Fibroblast of lung (primary cell): Measurements from ENCODE around the gene FAM151A. TPM values are rescaled to one million over a fixed set of nuclear protein-coding genes. Genes with fewer than 3 reads are reported as not detected.

Experiments used
- DNase-seq, 2 donors: peaks; one replicate each; pipeline versions ENCODE4 v3.0.0 to v3.0.0-alpha.2; 2010; ENCODE audit warnings: low read depth in 2 of 2
- H2AFZ ChIP-seq: 2 replicates; pipeline ENCODE4 v1.5.1; 2012; ENCODE audit warnings: low read length, control low read depth, inconsistent platforms
- H3K27ac ChIP-seq: 2 replicates; pipeline ENCODE4 v1.5.1; 2011; ENCODE audit warnings: low read length, control low read depth; ENCODE audit not compliant: insufficient read depth
- H3K27me3 ChIP-seq: 2 replicates; pipeline ENCODE4 v1.5.1; 2011; ENCODE audit warnings: mild to moderate bottlenecking, low read length; ENCODE audit not compliant: control insufficient read depth, insufficient read depth
- H3K36me3 ChIP-seq: 2 replicates; pipeline ENCODE4 v1.5.1; 2011; ENCODE audit warnings: low read length; ENCODE audit not compliant: control insufficient read depth, insufficient read depth
- H3K4me1 ChIP-seq: 2 replicates; pipeline ENCODE4 v1.5.1; 2011; ENCODE audit warnings: low read length; ENCODE audit not compliant: control insufficient read depth, insufficient read depth; ENCODE audit errors: extremely low read depth
- H3K4me2 ChIP-seq: 2 replicates; pipeline ENCODE4 v1.5.1; 2011; ENCODE audit warnings: low read length, control low read depth; ENCODE audit not compliant: insufficient read depth; ENCODE audit errors: extremely low read depth
- H3K4me3 ChIP-seq, 4 experiments: fragments of 200-600 bp in 1 of 4; sonication (generic) in 1 of 4; replicated peaks in 1 of 4; 2 replicates each; pipeline ENCODE4 v1.5.1; 2011 to 2016; ENCODE audit warnings: low read length in 4 of 4, low read depth in 3 of 4, mild to moderate bottlenecking in 3 of 4, control low read depth in 2 of 4, inconsistent platforms in 1 of 4, mixed read lengths in 1 of 4; ENCODE audit not compliant: insufficient read depth in 1 of 4; ENCODE audit errors: control extremely low read depth in 1 of 4
- H3K79me2 ChIP-seq: 2 replicates; pipeline ENCODE4 v1.5.1; 2012; ENCODE audit warnings: mild to moderate bottlenecking, low read length, inconsistent platforms; ENCODE audit not compliant: control insufficient read depth, insufficient read depth
- H3K9ac ChIP-seq: 2 replicates; pipeline ENCODE4 v1.5.1; 2011; ENCODE audit warnings: mild to moderate bottlenecking, low read length, control low read depth; ENCODE audit not compliant: insufficient read depth
- H3K9me3 ChIP-seq: 2 replicates; pipeline ENCODE4 v1.5.1; 2012; ENCODE audit warnings: low read depth, low read length; ENCODE audit not compliant: control insufficient read depth, insufficient read depth
- H4K20me1 ChIP-seq: 2 replicates; pipeline ENCODE4 v1.5.1; 2011; ENCODE audit warnings: low read length; ENCODE audit not compliant: control insufficient read depth, insufficient read depth; ENCODE audit errors: extremely low read depth
- EZH2 ChIP-seq: IDR thresholded peaks from 2 replicates; pipeline ENCODE4 v1.5.1; 2012; ENCODE audit warnings: low read length, control low read depth, mild to moderate bottlenecking; ENCODE audit errors: missing control alignments
- polyA plus RNA-seq, 2 donors: library from polyadenylated mRNA; depleted of rRNA in 1 of 2; stranded (reverse) in 1 of 2; unstranded in 1 of 2; fragments of >200 nt; gene quantifications; 2 replicates each; pipeline ENCODE4 v1.2.1, GENCODE V29; 2011 to 2012; ENCODE audit warnings: missing spikeins in 1 of 2
- total RNA-seq: library from RNA; depleted of rRNA; stranded (reverse); fragments of >200 nt; gene quantifications from 2 replicates; pipeline ENCODE4 v1.2.1, GENCODE V29; 2014
- TF ChIP-seq, protein P1 (sequence below), 2 donors: IDR thresholded peaks in 1 of 2; conservative IDR thresholded peaks in 1 of 2; 1 replicate in 1 of 2; 2 replicates in 1 of 2; pipeline ENCODE4 v1.5.1; 2011 to 2012; ENCODE audit warnings: low read length in 2 of 2, control low read depth in 1 of 2, inconsistent platforms in 1 of 2, low read depth in 1 of 2, mild to moderate bottlenecking in 1 of 2

Gene FAM151A
- total and polyA plus RNA-seq, 2 donors (not counting 1 experiment from before 2014, with no cell fraction given) = not detected

DNA sequence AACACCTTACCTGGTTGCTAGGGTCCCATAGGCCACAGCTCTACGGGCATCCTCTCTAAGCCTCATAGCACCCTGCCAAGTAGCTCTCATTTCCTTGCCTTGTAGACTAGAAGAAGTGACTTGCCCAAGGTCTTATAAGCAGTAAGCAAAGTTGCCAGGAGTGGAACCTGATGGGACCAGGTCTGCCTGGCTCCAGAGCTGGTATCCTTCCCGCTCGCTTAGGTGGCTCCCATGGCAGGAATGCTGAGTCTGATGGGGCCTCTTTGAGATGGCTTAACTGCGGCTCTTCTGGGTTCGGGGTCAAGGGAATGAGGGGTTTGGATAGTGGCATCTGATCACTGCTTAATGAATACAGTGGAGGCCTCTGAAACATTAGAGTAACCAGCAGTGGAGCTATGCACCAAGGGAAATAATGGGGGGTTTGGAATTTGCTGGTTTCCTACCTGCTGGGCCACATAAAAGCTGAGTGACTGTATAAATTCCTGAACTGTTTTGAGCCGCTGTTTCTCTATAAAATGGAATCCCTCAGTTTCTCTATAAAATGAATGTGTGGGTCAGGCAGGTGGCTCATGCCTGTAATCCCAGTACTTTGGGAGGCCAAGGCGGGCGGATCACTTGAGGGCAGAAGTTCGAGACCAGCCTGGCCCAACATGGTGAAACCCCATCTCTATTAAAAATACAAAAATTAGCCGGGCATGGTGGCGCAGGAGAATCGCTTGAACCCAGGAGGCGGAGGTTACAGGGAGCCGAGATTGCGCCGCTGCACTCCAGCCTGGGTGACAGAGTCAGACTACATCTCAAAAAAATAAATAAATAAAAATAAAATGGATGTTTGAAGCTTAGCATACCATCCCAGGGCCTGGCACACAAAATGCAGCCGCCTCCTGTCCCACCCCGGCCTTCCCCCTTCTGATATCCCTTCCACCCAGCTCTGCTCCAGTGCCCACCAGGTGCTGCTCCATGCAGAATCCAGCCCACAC, 12.4 kb downstream of the FAM151A start:
- Histone ChIP-seq H3K27me3 (peaks cover 3% of the 10 kb centered on the region), H2AFZ (no peak overlapping the region), H3K4me3 (no peak overlapping the region), H3K27ac (no peak overlapping the region), H3K9me3 (no peaks in the 10 kb centered on the region), H3K79me2 (no peaks in the 10 kb centered on the region), H3K4me2 (no peak overlapping the region), H4K20me1 (no peaks in the 10 kb centered on the region), H3K4me1 (no peaks in the 10 kb centered on the region), H3K36me3 (no peaks in the 10 kb centered on the region), H3K9ac (no peak overlapping the region)
- DNase-seq = no peak
- TF ChIP-seq, protein P1, sequence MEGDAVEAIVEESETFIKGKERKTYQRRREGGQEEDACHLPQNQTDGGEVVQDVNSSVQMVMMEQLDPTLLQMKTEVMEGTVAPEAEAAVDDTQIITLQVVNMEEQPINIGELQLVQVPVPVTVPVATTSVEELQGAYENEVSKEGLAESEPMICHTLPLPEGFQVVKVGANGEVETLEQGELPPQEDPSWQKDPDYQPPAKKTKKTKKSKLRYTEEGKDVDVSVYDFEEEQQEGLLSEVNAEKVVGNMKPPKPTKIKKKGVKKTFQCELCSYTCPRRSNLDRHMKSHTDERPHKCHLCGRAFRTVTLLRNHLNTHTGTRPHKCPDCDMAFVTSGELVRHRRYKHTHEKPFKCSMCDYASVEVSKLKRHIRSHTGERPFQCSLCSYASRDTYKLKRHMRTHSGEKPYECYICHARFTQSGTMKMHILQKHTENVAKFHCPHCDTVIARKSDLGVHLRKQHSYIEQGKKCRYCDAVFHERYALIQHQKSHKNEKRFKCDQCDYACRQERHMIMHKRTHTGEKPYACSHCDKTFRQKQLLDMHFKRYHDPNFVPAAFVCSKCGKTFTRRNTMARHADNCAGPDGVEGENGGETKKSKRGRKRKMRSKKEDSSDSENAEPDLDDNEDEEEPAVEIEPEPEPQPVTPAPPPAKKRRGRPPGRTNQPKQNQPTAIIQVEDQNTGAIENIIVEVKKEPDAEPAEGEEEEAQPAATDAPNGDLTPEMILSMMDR (conservative IDR thresholded peaks at IDR 0.05 in 1 of 2, IDR thresholded peaks at IDR 0.05 in 1 of 2; ENCODE audit: low read depth in 1 of 2, low read length in 2 of 2) = no peak
- no peak for TF ChIP-seq EZH2

DNA sequence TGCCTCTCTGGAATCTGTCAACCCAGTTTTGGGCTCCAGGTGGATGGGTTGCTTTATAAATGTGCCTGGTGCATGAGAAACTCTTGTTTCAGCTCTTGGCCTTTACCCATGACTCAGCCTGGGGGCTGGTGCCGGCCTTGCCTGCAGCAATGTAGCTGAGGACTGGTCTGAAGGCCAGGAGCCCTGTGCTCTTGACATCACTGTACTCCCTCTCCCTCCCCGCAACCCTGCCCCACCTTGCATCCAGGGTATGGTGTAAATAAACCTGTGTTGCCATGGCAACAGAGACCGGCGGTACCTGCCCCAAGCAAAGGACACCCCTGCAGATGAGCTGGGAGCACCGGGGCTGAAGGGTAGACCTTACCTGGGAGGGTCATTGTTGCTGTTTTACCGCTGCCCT, 13.3 kb downstream of the FAM151A start:
- Histone ChIP-seq H3K9ac (no peak overlapping the region), H3K27ac (no peak overlapping the region), H3K27me3 (peaks cover under 1% of the 10 kb centered on the region), H2AFZ (no peak overlapping the region), H3K4me2 (no peak overlapping the region), H3K36me3 (no peaks in the 10 kb centered on the region), H4K20me1 (no peaks in the 10 kb centered on the region), H3K4me3 (no peak overlapping the region), H3K9me3 (no peaks in the 10 kb centered on the region), H3K4me1 (no peaks in the 10 kb centered on the region), H3K79me2 (no peaks in the 10 kb centered on the region)
- peak in 1 of 2 donors; percentile 8 for DNase-seq
- TF ChIP-seq, protein P1 (conservative IDR thresholded peaks at IDR 0.05 in 1 of 2, IDR thresholded peaks at IDR 0.05 in 1 of 2; ENCODE audit: low read depth in 1 of 2, low read length in 2 of 2) = no peak
- no peak for TF ChIP-seq EZH2

DNA sequence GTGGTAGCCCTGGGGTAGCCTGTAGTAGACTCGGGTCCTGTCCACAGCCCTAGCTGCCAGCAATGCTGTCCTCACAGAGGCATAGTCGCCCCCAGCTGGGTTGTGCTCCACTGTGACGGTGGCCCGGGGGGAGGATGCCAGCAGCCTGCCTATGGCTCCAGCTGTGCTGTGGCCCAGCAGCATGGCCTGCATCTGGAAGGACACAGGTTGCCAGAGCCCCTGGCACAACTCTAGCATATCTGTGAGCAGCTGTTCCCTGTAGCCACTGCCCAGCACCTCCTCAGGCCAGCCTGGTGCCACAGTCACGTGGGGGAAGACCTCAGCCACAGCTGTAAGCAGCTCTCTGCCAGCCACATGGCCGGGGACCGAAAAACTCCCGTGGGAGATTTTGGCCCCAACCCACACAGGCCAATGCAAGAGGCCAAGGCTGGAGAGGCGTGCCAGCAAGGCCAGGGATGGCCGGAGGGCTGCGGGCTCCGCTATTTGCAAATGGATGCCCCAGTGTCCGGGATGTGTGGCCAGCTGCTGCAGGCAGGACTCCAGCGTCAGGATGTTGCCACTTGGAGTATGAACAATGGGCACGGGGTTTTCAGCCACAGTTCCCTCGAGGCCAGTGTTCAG, 13.9 kb downstream of the FAM151A start:
- H3K9me3 ChIP-seq = no peaks in the 10 kb centered on the region
- no peak overlapping the region for H3K9ac ChIP-seq
- TF ChIP-seq, protein P1 (conservative IDR thresholded peaks at IDR 0.05 in 1 of 2, IDR thresholded peaks at IDR 0.05 in 1 of 2; ENCODE audit: low read depth in 1 of 2, low read length in 2 of 2) = no peak
- TF ChIP-seq EZH2 = no peak
- DNase-seq = no peak
- H3K4me2 ChIP-seq = no peak overlapping the region
- no peaks in the 10 kb centered on the region for H4K20me1 ChIP-seq
- H2AFZ ChIP-seq = no peak overlapping the region
- H3K27ac ChIP-seq = no peak overlapping the region
- no peaks in the 10 kb centered on the region for H3K79me2 ChIP-seq
- H3K4me3 ChIP-seq = no peak overlapping the region
- no peaks in the 10 kb centered on the region for H3K36me3 ChIP-seq
- no peaks in the 10 kb centered on the region for H3K4me1 ChIP-seq
- no peaks in the 10 kb centered on the region for H3K27me3 ChIP-seq
